Measurements from ENCODE around the gene NRG2.

Gene NRG2

GRCh38 chr5:140042643-140043507 is at the start of gene NRG2:
Gene NRG2, minus strand, starts transcription at chr5:140043299.
- peak; percentile 78 for DNase-seq

GRCh38 chr5:140090251-140090650 is 47.2 kb upstream of the NRG2 start:
- no peak for DNase-seq

GRCh38 chr5:140084541-140084940 is 41.4 kb upstream of the NRG2 start:
- no peak for DNase-seq

- no peak for DNase-seq
Measured at GRCh38 chr5:140083650-140084049, 40.6 kb upstream of the NRG2 start.

GRCh38 chr5:140083120-140083519 is 40.0 kb upstream of the NRG2 start:
- no peak for DNase-seq

GRCh38 chr5:140076788-140077187 is 33.7 kb upstream of the NRG2 start:
- DNase-seq = no peak

- DNase-seq = no peak
Measured at GRCh38 chr5:140076142-140076541, 33.0 kb upstream of the NRG2 start.

- DNase-seq = no peak
Measured at GRCh38 chr5:140075371-140075770, 32.3 kb upstream of the NRG2 start.

- DNase-seq = no peak
Measured at GRCh38 chr5:140073296-140073695, 30.2 kb upstream of the NRG2 start.

GRCh38 chr5:140072812-140073211 is 29.7 kb upstream of the NRG2 start:
- DNase-seq = no peak

- DNase-seq = no peak
Measured at GRCh38 chr5:140060816-140061215, 17.7 kb upstream of the NRG2 start.

- no peak for DNase-seq
Measured at GRCh38 chr5:140058212-140058932, 15.3 kb upstream of the NRG2 start.

- no peak for DNase-seq
Measured at GRCh38 chr5:140056880-140057279, 13.8 kb upstream of the NRG2 start.

GRCh38 chr5:140055152-140055551 is 12.1 kb upstream of the NRG2 start:
- no peak for DNase-seq

- no peak for DNase-seq
Measured at GRCh38 chr5:140054086-140054689, 11.1 kb upstream of the NRG2 start.

- no peak for DNase-seq
Measured at GRCh38 chr5:140051950-140052349, 8.9 kb upstream of the NRG2 start.

- no peak for DNase-seq
Measured at GRCh38 chr5:140049713-140050112, 6.6 kb upstream of the NRG2 start.

GRCh38 chr5:140049205-140049604 is 6.1 kb upstream of the NRG2 start:
- DNase-seq = peak; percentile 30

GRCh38 chr5:140044041-140044440 is 942 bp upstream of the NRG2 start:
- no peak for DNase-seq

- DNase-seq = no peak
Measured at GRCh38 chr5:140043508-140043872, 391 bp upstream of the NRG2 start.

GRCh38 chr5:140042393-140042642 is 781 bp downstream of the NRG2 start:
- DNase-seq = no peak

GRCh38 chr5:140041492-140042392 is 1.4 kb downstream of the NRG2 start:
- DNase-seq = peak; percentile 69

- DNase-seq = no peak
Measured at GRCh38 chr5:140041099-140041491, 2.0 kb downstream of the NRG2 start.
